ENCODE results near the gene MRPS5.
"Not testable (repeated sequence)": the region's sequence is repeated elsewhere in the genome, so short reads cannot be mapped to it uniquely, and the experiment has no call there.

The MRPS5 gene

DNA sequence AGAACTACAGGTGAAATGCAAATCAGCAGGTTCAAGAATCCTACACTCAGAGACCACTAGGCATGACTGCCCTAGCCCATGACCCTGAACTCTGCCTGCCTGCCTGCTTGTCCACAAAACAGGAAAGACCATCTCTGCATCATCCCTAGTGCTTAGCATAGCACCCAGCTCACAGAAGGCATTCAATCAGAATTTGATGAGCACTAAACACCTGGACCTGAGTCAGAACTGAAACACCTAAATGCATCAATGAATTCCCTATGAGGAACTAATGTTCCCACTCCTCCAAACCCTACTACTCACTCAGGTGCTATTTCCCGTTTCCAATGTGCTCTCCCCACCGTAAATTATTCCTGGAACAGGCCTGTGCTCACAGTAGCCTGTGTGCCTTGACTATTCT lies 21.7 kb downstream of the MRPS5 start:
- H3K9ac ChIP-seq, result no peak overlapping the region
- peaks cover 8% of the 10 kb centered on the region for H3K79me2 ChIP-seq
- TF ChIP-seq, protein P1, sequence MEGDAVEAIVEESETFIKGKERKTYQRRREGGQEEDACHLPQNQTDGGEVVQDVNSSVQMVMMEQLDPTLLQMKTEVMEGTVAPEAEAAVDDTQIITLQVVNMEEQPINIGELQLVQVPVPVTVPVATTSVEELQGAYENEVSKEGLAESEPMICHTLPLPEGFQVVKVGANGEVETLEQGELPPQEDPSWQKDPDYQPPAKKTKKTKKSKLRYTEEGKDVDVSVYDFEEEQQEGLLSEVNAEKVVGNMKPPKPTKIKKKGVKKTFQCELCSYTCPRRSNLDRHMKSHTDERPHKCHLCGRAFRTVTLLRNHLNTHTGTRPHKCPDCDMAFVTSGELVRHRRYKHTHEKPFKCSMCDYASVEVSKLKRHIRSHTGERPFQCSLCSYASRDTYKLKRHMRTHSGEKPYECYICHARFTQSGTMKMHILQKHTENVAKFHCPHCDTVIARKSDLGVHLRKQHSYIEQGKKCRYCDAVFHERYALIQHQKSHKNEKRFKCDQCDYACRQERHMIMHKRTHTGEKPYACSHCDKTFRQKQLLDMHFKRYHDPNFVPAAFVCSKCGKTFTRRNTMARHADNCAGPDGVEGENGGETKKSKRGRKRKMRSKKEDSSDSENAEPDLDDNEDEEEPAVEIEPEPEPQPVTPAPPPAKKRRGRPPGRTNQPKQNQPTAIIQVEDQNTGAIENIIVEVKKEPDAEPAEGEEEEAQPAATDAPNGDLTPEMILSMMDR (IDR thresholded peaks at IDR 0.05), result no peak
- no peaks in the 10 kb centered on the region for H3K27me3 ChIP-seq (ENCODE audit: control insufficient read depth, insufficient read depth, low read length)
- H3K4me1 ChIP-seq, result no peaks in the 10 kb centered on the region
- no peak overlapping the region for H3K4me2 ChIP-seq (ENCODE audit: low read length)
- H3K36me3 ChIP-seq (ENCODE audit: control insufficient read depth, insufficient read depth, low read length), result no peaks in the 10 kb centered on the region
- no peak overlapping the region for H2AFZ ChIP-seq
- H3K4me3 ChIP-seq (ENCODE audit: low read depth, low read length), result no peak overlapping the region
- H3K9me3 ChIP-seq (ENCODE audit: control insufficient read depth, low read length), result no peaks in the 10 kb centered on the region
- H3K27ac ChIP-seq, result no peak overlapping the region

DNA sequence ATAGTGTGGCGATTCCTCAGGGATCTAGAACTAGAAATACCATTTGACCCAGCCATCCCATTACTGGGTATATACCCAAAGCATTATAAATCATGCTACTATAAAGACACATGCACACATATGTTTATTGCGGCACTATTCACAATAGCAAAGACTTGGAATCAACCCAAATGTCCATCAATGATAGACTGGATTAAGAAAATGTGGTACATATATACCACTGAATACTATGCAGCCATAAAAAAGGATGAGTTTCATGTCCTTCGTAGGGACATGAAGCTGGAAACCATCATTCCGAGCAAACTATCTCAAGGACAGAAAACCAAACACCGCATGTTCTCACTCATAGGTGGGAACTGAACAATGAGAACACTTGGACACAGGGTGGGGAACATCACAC lies 23.3 kb downstream of the MRPS5 start:
- not testable (repeated sequence) for H3K9ac ChIP-seq; H3K27me3 ChIP-seq (ENCODE audit: control insufficient read depth, insufficient read depth, low read length); H3K27ac ChIP-seq; H3K4me3 ChIP-seq (ENCODE audit: low read depth, low read length); H3K4me1 ChIP-seq; H3K9me3 ChIP-seq (ENCODE audit: control insufficient read depth, low read length); H2AFZ ChIP-seq; H3K36me3 ChIP-seq (ENCODE audit: control insufficient read depth, insufficient read depth, low read length); H3K79me2 ChIP-seq; H3K4me2 ChIP-seq (ENCODE audit: low read length)

GRCh38 chr2:95091885-95092555 lies 29.6 kb downstream of the MRPS5 start:
- Histone ChIP-seq H3K27me3 (ENCODE audit: control insufficient read depth, insufficient read depth, low read length) (no peaks in the 10 kb centered on the region), H3K4me2 (ENCODE audit: low read length) (no peak overlapping the region), H2AFZ (no peak overlapping the region), H3K4me1 (no peaks in the 10 kb centered on the region), H3K9me3 (ENCODE audit: control insufficient read depth, low read length) (no peaks in the 10 kb centered on the region), H3K9ac (no peak overlapping the region), H3K27ac (no peak overlapping the region), H3K79me2 (no peaks in the 10 kb centered on the region), H3K36me3 (ENCODE audit: control insufficient read depth, insufficient read depth, low read length) (no peaks in the 10 kb centered on the region), H3K4me3 (ENCODE audit: low read depth, low read length) (no peak overlapping the region)
- TF ChIP-seq, protein P1 (IDR thresholded peaks at IDR 0.05), result no peak

GRCh38 chr2:95087379-95087778 lies 34.2 kb downstream of the MRPS5 start:
- Histone ChIP-seq H3K36me3 (ENCODE audit: control insufficient read depth, insufficient read depth, low read length) (no peaks in the 10 kb centered on the region), H3K27me3 (ENCODE audit: control insufficient read depth, insufficient read depth, low read length) (no peaks in the 10 kb centered on the region), H3K27ac (no peak overlapping the region), H2AFZ (no peak overlapping the region), H3K9ac (no peak overlapping the region), H3K9me3 (ENCODE audit: control insufficient read depth, low read length) (no peaks in the 10 kb centered on the region), H3K4me2 (ENCODE audit: low read length) (no peak overlapping the region), H3K79me2 (no peaks in the 10 kb centered on the region), H3K4me1 (no peaks in the 10 kb centered on the region), H3K4me3 (ENCODE audit: low read depth, low read length) (no peak overlapping the region)
- TF ChIP-seq, protein P1 (IDR thresholded peaks at IDR 0.05), result no peak

- no peak overlapping the region for H3K4me2 ChIP-seq (ENCODE audit: low read length)
- no peaks in the 10 kb centered on the region for H3K4me1 ChIP-seq
- no peak overlapping the region for H3K9ac ChIP-seq
- no peaks in the 10 kb centered on the region for H3K27me3 ChIP-seq (ENCODE audit: control insufficient read depth, insufficient read depth, low read length)
- no peaks in the 10 kb centered on the region for H3K9me3 ChIP-seq (ENCODE audit: control insufficient read depth, low read length)
- H3K4me3 ChIP-seq (ENCODE audit: low read depth, low read length), result no peak overlapping the region
- H3K36me3 ChIP-seq (ENCODE audit: control insufficient read depth, insufficient read depth, low read length), result no peaks in the 10 kb centered on the region
- H2AFZ ChIP-seq, result no peak overlapping the region
- H3K79me2 ChIP-seq, result no peaks in the 10 kb centered on the region
- TF ChIP-seq, protein P1 (IDR thresholded peaks at IDR 0.05), result no peak
- no peak overlapping the region for H3K27ac ChIP-seq
Observed at GRCh38 chr2:95086017-95086416, 35.6 kb downstream of the MRPS5 start.

Measured in parathyroid adenoma (tissue), 2 donors.